ENCODE results near the gene BMPR2. TPM values are rescaled to one million over a fixed set of nuclear protein-coding genes. Genes with fewer than 3 reads are reported as not detected.
"Not testable (repeated sequence)": the region's sequence is repeated elsewhere in the genome, so short reads cannot be mapped to it uniquely, and the experiment has no call there.

Gene BMPR2
- total and polyA plus RNA-seq, 2 donors (not counting 1 experiment from before 2014, with no cell fraction given): 3.1 to 24.6 TPM

DNA sequence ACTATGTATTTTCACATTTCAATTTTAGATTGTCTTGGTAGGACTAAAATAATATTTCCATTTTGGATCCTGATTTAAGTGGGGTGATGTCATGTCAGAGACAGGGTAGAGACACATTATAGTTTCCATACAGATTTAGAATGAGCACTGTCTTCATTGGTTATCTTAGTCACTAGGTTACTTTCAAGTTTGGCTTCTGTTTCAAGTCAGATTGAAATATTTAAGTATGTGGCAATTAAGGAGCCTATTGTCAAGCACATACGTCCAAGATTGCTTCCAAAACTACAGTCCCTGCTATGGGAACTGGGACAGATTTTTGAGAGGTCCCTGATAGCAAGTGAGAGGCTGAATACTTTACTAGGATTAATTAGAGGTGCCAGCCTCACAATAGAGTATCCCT, 169.4 kb downstream of the BMPR2 start:
- no peak overlapping the region for H3K27ac ChIP-seq (ENCODE audit: low read length in 2 of 2)
- no peaks in the 10 kb centered on the region for H3K4me1 ChIP-seq (ENCODE audit: control insufficient read depth in 2 of 2, insufficient read depth in 2 of 2, low read length in 2 of 2)
- no peak overlapping the region for H3K4me3 ChIP-seq (ENCODE audit: control extremely low read depth in 1 of 5, extremely low read depth in 1 of 5, insufficient read depth in 1 of 5, low read depth in 2 of 5, low read length in 4 of 5)
- H3K27ac Mint-ChIP-seq: no peak overlapping the region
- H3K4me3 Mint-ChIP-seq: no peak overlapping the region
- ChIA-PET POLR2A (no interaction called here), CTCF (no interaction called here)
- no peaks in the 10 kb centered on the region for H3K27me3 ChIP-seq (replicated peaks in 1 of 4; ENCODE audit: control extremely low read depth in 1 of 4, control insufficient read depth in 3 of 4, insufficient read depth in 4 of 4, low read length in 3 of 4)
- no peak overlapping the region for H3K4me2 ChIP-seq (replicated peaks; ENCODE audit: low read depth, low read length, poor library complexity, severe bottlenecking)
- no peaks in the 10 kb centered on the region for H3K4me1 Mint-ChIP-seq
- H3K79me2 ChIP-seq (ENCODE audit: control insufficient read depth, insufficient read depth, low read length): no peaks in the 10 kb centered on the region
- WGBS (ENCODE audit: insufficient coverage): no CpG with 5 or more reads among the region's 1 CpG
- H3K9me3 ChIP-seq (ENCODE audit: control extremely low read depth in 1 of 3, control insufficient read depth in 2 of 3, insufficient read depth in 1 of 3, low read length in 2 of 3): no peaks in the 10 kb centered on the region
- no peaks in the 10 kb centered on the region for H3K36me3 ChIP-seq (replicated peaks in 1 of 2; ENCODE audit: control extremely low read depth in 1 of 2, control insufficient read depth in 1 of 2, extremely low read depth in 1 of 2, insufficient read depth in 2 of 2, low read length in 1 of 2)
- no peak overlapping the region for H2AFZ ChIP-seq (ENCODE audit: insufficient read depth, low read depth, low read length, poor library complexity, severe bottlenecking)
- no peaks in the 10 kb centered on the region for H4K20me1 ChIP-seq (ENCODE audit: control insufficient read depth, insufficient read depth, low read length, poor library complexity, severe bottlenecking)
- ATAC-seq (ENCODE audit: low read depth) (no peak), DNase-seq (no peak)
- H3K27me3 Mint-ChIP-seq: no peaks in the 10 kb centered on the region
- H3K9me3 Mint-ChIP-seq (ENCODE audit: insufficient read depth): no peaks in the 10 kb centered on the region
- intact Hi-C loops (cut with micrococcal nuclease): no loop called here
- H3K9ac ChIP-seq (ENCODE audit: low read length): no peak overlapping the region
- TF ChIP-seq EZH2 (IDR thresholded peaks at IDR 0.05; ENCODE audit: borderline replicate concordance, insufficient read depth, low read depth, low read length, poor library complexity, severe bottlenecking): no peak
- TF ChIP-seq, protein P1, sequence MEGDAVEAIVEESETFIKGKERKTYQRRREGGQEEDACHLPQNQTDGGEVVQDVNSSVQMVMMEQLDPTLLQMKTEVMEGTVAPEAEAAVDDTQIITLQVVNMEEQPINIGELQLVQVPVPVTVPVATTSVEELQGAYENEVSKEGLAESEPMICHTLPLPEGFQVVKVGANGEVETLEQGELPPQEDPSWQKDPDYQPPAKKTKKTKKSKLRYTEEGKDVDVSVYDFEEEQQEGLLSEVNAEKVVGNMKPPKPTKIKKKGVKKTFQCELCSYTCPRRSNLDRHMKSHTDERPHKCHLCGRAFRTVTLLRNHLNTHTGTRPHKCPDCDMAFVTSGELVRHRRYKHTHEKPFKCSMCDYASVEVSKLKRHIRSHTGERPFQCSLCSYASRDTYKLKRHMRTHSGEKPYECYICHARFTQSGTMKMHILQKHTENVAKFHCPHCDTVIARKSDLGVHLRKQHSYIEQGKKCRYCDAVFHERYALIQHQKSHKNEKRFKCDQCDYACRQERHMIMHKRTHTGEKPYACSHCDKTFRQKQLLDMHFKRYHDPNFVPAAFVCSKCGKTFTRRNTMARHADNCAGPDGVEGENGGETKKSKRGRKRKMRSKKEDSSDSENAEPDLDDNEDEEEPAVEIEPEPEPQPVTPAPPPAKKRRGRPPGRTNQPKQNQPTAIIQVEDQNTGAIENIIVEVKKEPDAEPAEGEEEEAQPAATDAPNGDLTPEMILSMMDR (IDR thresholded peaks at IDR 0.05): no peak

- Histone ChIP-seq H3K9me3 (ENCODE audit: control extremely low read depth in 1 of 3, control insufficient read depth in 2 of 3, insufficient read depth in 1 of 3, low read length in 2 of 3) (no peaks in the 10 kb centered on the region), H3K36me3 (replicated peaks in 1 of 2; ENCODE audit: control extremely low read depth in 1 of 2, control insufficient read depth in 1 of 2, extremely low read depth in 1 of 2, insufficient read depth in 2 of 2, low read length in 1 of 2) (no peaks in the 10 kb centered on the region), H3K4me1 (ENCODE audit: control insufficient read depth in 2 of 2, insufficient read depth in 2 of 2, low read length in 2 of 2) (no peaks in the 10 kb centered on the region), H3K4me2 (replicated peaks; ENCODE audit: low read depth, low read length, poor library complexity, severe bottlenecking) (no peak overlapping the region), H2AFZ (ENCODE audit: insufficient read depth, low read depth, low read length, poor library complexity, severe bottlenecking) (no peak overlapping the region), H3K9ac (ENCODE audit: low read length) (no peak overlapping the region), H3K27me3 (replicated peaks in 1 of 4; ENCODE audit: control extremely low read depth in 1 of 4, control insufficient read depth in 3 of 4, insufficient read depth in 4 of 4, low read length in 3 of 4) (no peaks in the 10 kb centered on the region), H4K20me1 (ENCODE audit: control insufficient read depth, insufficient read depth, low read length, poor library complexity, severe bottlenecking) (no peaks in the 10 kb centered on the region), H3K4me3 (ENCODE audit: control extremely low read depth in 1 of 5, extremely low read depth in 1 of 5, insufficient read depth in 1 of 5, low read depth in 2 of 5, low read length in 4 of 5) (no peak overlapping the region), H3K79me2 (ENCODE audit: control insufficient read depth, insufficient read depth, low read length) (no peaks in the 10 kb centered on the region), H3K27ac (ENCODE audit: low read length in 2 of 2) (no peak overlapping the region)
- Mint-ChIP-seq H3K27ac (no peak overlapping the region), H3K9me3 (ENCODE audit: insufficient read depth) (no peaks in the 10 kb centered on the region), H3K27me3 (no peaks in the 10 kb centered on the region), H3K4me3 (no peak overlapping the region), H3K4me1 (no peaks in the 10 kb centered on the region)
- DNase-seq: no peak
- intact Hi-C loops (cut with micrococcal nuclease): no loop called here
- TF ChIP-seq, protein P1 (IDR thresholded peaks at IDR 0.05): no peak
- no peak for TF ChIP-seq EZH2 (IDR thresholded peaks at IDR 0.05; ENCODE audit: borderline replicate concordance, insufficient read depth, low read depth, low read length, poor library complexity, severe bottlenecking)
- POLR2A ChIA-PET: no interaction called here
- no CpG with 5 or more reads among the region's 2 CpGs for WGBS (ENCODE audit: insufficient coverage)
- CTCF ChIA-PET: no interaction called here
- no peak for ATAC-seq (ENCODE audit: low read depth)
Measured at GRCh38 chr2:202545931-202546330, 169.8 kb downstream of the BMPR2 start.

GRCh38 chr2:202546499-202547141, 170.5 kb downstream of the BMPR2 start:
- WGBS (ENCODE audit: insufficient coverage): 91% methylated on average over 7 of the region's 13 CpGs
- H2AFZ ChIP-seq (ENCODE audit: insufficient read depth, low read depth, low read length, poor library complexity, severe bottlenecking); H3K27ac ChIP-seq (ENCODE audit: low read length in 2 of 2); H3K4me3 Mint-ChIP-seq; H3K9ac ChIP-seq (ENCODE audit: low read length); H3K4me1 ChIP-seq (ENCODE audit: control insufficient read depth in 2 of 2, insufficient read depth in 2 of 2, low read length in 2 of 2); H3K27me3 ChIP-seq (replicated peaks in 1 of 4; ENCODE audit: control extremely low read depth in 1 of 4, control insufficient read depth in 3 of 4, insufficient read depth in 4 of 4, low read length in 3 of 4); H4K20me1 ChIP-seq (ENCODE audit: control insufficient read depth, insufficient read depth, low read length, poor library complexity, severe bottlenecking); H3K4me3 ChIP-seq (ENCODE audit: control extremely low read depth in 1 of 5, extremely low read depth in 1 of 5, insufficient read depth in 1 of 5, low read depth in 2 of 5, low read length in 4 of 5); H3K9me3 ChIP-seq (ENCODE audit: control extremely low read depth in 1 of 3, control insufficient read depth in 2 of 3, insufficient read depth in 1 of 3, low read length in 2 of 3); DNase-seq; H3K9me3 Mint-ChIP-seq (ENCODE audit: insufficient read depth); H3K4me1 Mint-ChIP-seq; H3K27me3 Mint-ChIP-seq; H3K27ac Mint-ChIP-seq; ATAC-seq (ENCODE audit: low read depth); H3K4me2 ChIP-seq (replicated peaks; ENCODE audit: low read depth, low read length, poor library complexity, severe bottlenecking); intact Hi-C loops (cut with micrococcal nuclease); H3K79me2 ChIP-seq (ENCODE audit: control insufficient read depth, insufficient read depth, low read length); H3K36me3 ChIP-seq (replicated peaks in 1 of 2; ENCODE audit: control extremely low read depth in 1 of 2, control insufficient read depth in 1 of 2, extremely low read depth in 1 of 2, insufficient read depth in 2 of 2, low read length in 1 of 2); CTCF ChIA-PET: not testable (repeated sequence)
- POLR2A ChIA-PET: interaction anchor here (0.6 kb wide), 1 partner anchor 640 kb away, joined by 13 read pairs; no protein-coding TSS in a partner anchor
